GM12878 (cell line): ENCODE measurements around the gene CANX. TPM values are rescaled to one million over a fixed set of nuclear protein-coding genes. Genes with fewer than 3 reads are reported as not detected.
A peak's percentile ranks its signal among the peaks of the same experiment; 100 is the strongest.

Experiments used
- CBFB ChIP-seq: IDR thresholded peaks from 2 replicates; pipeline ENCODE4 v1.6.1; 2016; ENCODE audit warnings: antibody characterized with exemption, low read depth
- CHD4 ChIP-seq: fragments of 200-600 bp; sonication (generic); IDR thresholded peaks from 2 replicates; pipeline ENCODE4 v1.6.1; 2016; ENCODE audit warnings: mild to moderate bottlenecking
- EED ChIP-seq: sonication (generic); IDR thresholded peaks from 2 replicates; pipeline ENCODE4 v1.6.1; 2016; ENCODE audit warnings: antibody characterized with exemption, low read depth
- EZH2 ChIP-seq: IDR thresholded peaks from 2 replicates; pipeline ENCODE4 v1.6.1; 2012; ENCODE audit warnings: low read depth, mild to moderate bottlenecking, control low read depth, inconsistent platforms, low read length, borderline replicate concordance; ENCODE audit not compliant: control insufficient read depth
- HDAC2 ChIP-seq: fragments of 200-600 bp; sonication (generic); IDR thresholded peaks from 2 replicates; pipeline ENCODE4 v1.6.1; 2017
- IRF4 ChIP-seq: IDR thresholded peaks from 2 replicates; pipeline ENCODE4 v1.6.1; 2011; ENCODE audit warnings: low read depth, low read length
- IRF5 ChIP-seq: fragments of 450-650 bp; IDR thresholded peaks from 2 replicates; pipeline ENCODE4 v1.6.1; 2017; ENCODE audit warnings: borderline replicate concordance
- NFIC ChIP-seq: IDR thresholded peaks from 2 replicates; pipeline ENCODE4 v1.6.1; 2012; ENCODE audit warnings: low read depth, mild to moderate bottlenecking, inconsistent platforms, low read length, moderate library complexity
- RELA ChIP-seq: fragments of 450-650 bp; IDR thresholded peaks from 2 replicates; pipeline ENCODE4 v1.8.0; 2014; ENCODE audit warnings: borderline replicate concordance; ENCODE audit not compliant: partially characterized antibody
- SIX5 ChIP-seq: IDR thresholded peaks from 2 replicates; pipeline ENCODE4 v1.6.1; 2011; ENCODE audit warnings: mild to moderate bottlenecking, low read depth, low read length, moderate library complexity; ENCODE audit not compliant: severe bottlenecking
- SPI1 ChIP-seq: IDR thresholded peaks from 2 replicates; pipeline ENCODE4 v1.6.1; 2011; ENCODE audit warnings: low read depth, mild to moderate bottlenecking, low read length, moderate library complexity, borderline replicate concordance; ENCODE audit not compliant: insufficient read depth
- SREBF1 ChIP-seq: IDR thresholded peaks from 2 replicates; pipeline ENCODE4 v1.6.1; 2012; ENCODE audit warnings: mild to moderate bottlenecking, low read length
- TARDBP ChIP-seq: IDR thresholded peaks from 2 replicates; pipeline ENCODE4 v1.6.1; 2016; ENCODE audit warnings: borderline replicate concordance
- TCF12 ChIP-seq: IDR thresholded peaks from 2 replicates; pipeline ENCODE4 v1.6.1; 2011; ENCODE audit warnings: low read depth, mild to moderate bottlenecking, low read length
- TCF3 ChIP-seq: IDR thresholded peaks from 2 replicates; pipeline ENCODE4 v1.6.1; 2012; ENCODE audit warnings: low read depth, mild to moderate bottlenecking, low read length, borderline replicate concordance; ENCODE audit not compliant: insufficient read depth
- ZBED1 ChIP-seq: IDR thresholded peaks from 2 replicates; pipeline ENCODE4 v1.6.1; 2016; ENCODE audit warnings: borderline replicate concordance
- ZNF687 ChIP-seq: fragments of 450-650 bp; IDR thresholded peaks from 2 replicates; pipeline ENCODE4 v1.6.1; 2017; ENCODE audit warnings: mild to moderate bottlenecking, moderate library complexity
- polyA plus RNA-seq, 11 experiments: library from polyadenylated mRNA; depleted of rRNA in 4 of 11; unstranded in 6 of 11; stranded (reverse) in 5 of 11; fragments of >200 nt; fragmentation: Nextera tagmentation in 4 of 11; fragmentation: Illumina TruSeq in 1 of 11; extraction: Ambion mirVana in 4 of 11; extraction: Trizol in 1 of 11; gene quantifications; 1 replicate in 1 of 11; 2 replicates in 10 of 11; pipeline versions ENCODE4 v1.2.1 to v1.2.3, GENCODE V29; 2011 to 2016; ENCODE audit warnings: inconsistent platforms in 2 of 11, missing spikeins in 2 of 11, low read depth in 1 of 11
- total RNA-seq, 4 experiments: library from RNA; depleted of rRNA in 3 of 4; stranded (reverse); fragments of >200 nt in 3 of 4; fragmentation: Illumina TruSeq in 1 of 4; extraction: Trizol in 1 of 4; gene quantifications; 2 replicates each; pipeline versions ENCODE4 v1.2.1 to v1.2.3, GENCODE V29; 2013 to 2021
- TF ChIP-seq, protein P1 (sequence below): IDR thresholded peaks from 2 replicates; pipeline ENCODE4 v1.6.1; 2011; ENCODE audit warnings: borderline replicate concordance, low read depth, mild to moderate bottlenecking, moderate library complexity, mixed read lengths, low read length; ENCODE audit not compliant: insufficient read depth; ENCODE audit errors: extremely low read length
- TF ChIP-seq, protein P2 (sequence below): fragments of 450-650 bp; IDR thresholded peaks from 2 replicates; pipeline ENCODE4 v1.6.1; 2016; ENCODE audit warnings: mild to moderate bottlenecking
- TF ChIP-seq, protein P3 (sequence below): fragments of 450-650 bp; formaldehyde crosslinking; IDR thresholded peaks from 2 replicates; pipeline ENCODE4 v1.5.0; 2022; ENCODE audit warnings: mild to moderate bottlenecking, missing genetic modification characterization

CANX gene
- total and polyA plus RNA-seq, 10 of the 15 experiments (the other 5 are each of a cell fraction or from before 2014, with no cell fraction given) = 78.2 to 602 (median 412) TPM

GRCh38 chr5:179699616-179700237 is 960 bp downstream of the CANX start (continued):
- TF ChIP-seq TCF12 (no peak), SPI1 (no peak), SREBF1 (no peak), EED (peak; percentile 59; the same call in 1 of the 2 replicates), IRF4 (peak; percentile 71), SIX5 (no peak), TARDBP (no peak), ZNF687 (no peak), CBFB (no peak), CHD4 (no peak), IRF5 (no peak), ZBED1 (no peak), EZH2 (no peak), NFIC (no peak), RELA (no peak), HDAC2 (no peak), TCF3 (no peak)
- TF ChIP-seq, protein P1, sequence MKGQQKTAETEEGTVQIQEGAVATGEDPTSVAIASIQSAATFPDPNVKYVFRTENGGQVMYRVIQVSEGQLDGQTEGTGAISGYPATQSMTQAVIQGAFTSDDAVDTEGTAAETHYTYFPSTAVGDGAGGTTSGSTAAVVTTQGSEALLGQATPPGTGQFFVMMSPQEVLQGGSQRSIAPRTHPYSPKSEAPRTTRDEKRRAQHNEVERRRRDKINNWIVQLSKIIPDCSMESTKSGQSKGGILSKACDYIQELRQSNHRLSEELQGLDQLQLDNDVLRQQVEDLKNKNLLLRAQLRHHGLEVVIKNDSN = no peak
- TF ChIP-seq, protein P2, sequence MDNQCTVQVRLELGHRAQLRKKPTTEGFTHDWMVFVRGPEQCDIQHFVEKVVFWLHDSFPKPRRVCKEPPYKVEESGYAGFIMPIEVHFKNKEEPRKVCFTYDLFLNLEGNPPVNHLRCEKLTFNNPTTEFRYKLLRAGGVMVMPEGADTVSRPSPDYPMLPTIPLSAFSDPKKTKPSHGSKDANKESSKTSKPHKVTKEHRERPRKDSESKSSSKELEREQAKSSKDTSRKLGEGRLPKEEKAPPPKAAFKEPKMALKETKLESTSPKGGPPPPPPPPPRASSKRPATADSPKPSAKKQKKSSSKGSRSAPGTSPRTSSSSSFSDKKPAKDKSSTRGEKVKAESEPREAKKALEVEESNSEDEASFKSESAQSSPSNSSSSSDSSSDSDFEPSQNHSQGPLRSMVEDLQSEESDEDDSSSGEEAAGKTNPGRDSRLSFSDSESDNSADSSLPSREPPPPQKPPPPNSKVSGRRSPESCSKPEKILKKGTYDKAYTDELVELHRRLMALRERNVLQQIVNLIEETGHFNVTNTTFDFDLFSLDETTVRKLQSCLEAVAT = peak; percentile 25; the same call in 1 of the 2 replicates
- TF ChIP-seq, protein P3, sequence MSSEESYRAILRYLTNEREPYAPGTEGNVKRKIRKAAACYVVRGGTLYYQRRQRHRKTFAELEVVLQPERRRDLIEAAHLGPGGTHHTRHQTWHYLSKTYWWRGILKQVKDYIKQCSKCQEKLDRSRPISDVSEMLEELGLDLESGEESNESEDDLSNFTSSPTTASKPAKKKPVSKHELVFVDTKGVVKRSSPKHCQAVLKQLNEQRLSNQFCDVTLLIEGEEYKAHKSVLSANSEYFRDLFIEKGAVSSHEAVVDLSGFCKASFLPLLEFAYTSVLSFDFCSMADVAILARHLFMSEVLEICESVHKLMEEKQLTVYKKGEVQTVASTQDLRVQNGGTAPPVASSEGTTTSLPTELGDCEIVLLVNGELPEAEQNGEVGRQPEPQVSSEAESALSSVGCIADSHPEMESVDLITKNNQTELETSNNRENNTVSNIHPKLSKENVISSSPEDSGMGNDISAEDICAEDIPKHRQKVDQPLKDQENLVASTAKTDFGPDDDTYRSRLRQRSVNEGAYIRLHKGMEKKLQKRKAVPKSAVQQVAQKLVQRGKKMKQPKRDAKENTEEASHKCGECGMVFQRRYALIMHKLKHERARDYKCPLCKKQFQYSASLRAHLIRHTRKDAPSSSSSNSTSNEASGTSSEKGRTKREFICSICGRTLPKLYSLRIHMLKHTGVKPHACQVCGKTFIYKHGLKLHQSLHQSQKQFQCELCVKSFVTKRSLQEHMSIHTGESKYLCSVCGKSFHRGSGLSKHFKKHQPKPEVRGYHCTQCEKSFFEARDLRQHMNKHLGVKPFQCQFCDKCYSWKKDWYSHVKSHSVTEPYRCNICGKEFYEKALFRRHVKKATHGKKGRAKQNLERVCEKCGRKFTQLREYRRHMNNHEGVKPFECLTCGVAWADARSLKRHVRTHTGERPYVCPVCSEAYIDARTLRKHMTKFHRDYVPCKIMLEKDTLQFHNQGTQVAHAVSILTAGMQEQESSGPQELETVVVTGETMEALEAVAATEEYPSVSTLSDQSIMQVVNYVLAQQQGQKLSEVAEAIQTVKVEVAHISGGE (CRISPR knock-in tag) = no peak
